Fibroblast of the aortic adventitia (primary cell): ENCODE results near the gene NPHP3. TPM values are rescaled to one million over a fixed set of nuclear protein-coding genes. Genes with fewer than 3 reads are reported as not detected.
A peak's percentile ranks its signal among the peaks of the same experiment; 100 is the strongest.

Source experiments
- DNase-seq: peaks from one replicate; pipeline ENCODE4 v3.0.0-alpha.2; 2010; ENCODE audit warnings: low read depth
- H3K4me3 ChIP-seq: 2 replicates; pipeline ENCODE4 v1.5.1; 2011; ENCODE audit warnings: low read depth, mild to moderate bottlenecking, control low read depth, low read length, moderate library complexity
- CTCF ChIP-seq: IDR thresholded peaks from 2 replicates; pipeline ENCODE4 v1.5.1; 2011; ENCODE audit warnings: mild to moderate bottlenecking, low read length, control low read depth, inconsistent platforms; ENCODE audit not compliant: insufficient read depth
- total RNA-seq: library from RNA; depleted of rRNA; stranded (reverse); fragments of >200 nt; gene quantifications from 2 replicates; pipeline ENCODE4 v1.2.3, GENCODE V29; 2012; ENCODE audit warnings: low replicate concordance

Gene NPHP3
- total RNA-seq, 1 donor: 33.2 TPM

DNA sequence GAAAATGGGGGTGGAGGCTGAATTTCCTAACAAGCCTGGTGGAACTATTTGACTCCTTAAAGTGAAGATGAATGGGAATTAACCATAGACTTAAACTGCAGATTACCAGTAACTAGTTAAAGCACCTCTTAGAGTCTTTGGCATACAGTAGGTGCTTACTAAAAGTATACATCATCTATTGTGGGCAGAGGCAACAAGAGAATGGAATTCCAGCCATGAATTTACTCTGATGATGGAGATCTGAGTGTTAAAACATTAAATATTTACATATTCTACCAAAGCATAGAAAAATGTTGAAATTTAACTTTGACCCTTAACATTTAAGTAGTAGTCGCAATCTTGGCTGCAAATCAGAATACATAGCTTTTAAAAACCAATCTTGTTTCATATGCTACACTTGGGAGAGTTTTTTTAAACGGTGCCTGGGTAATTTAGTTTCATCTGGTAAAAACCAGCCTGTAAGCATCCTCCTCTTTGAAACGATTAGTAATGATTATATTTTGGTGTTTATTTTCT is 56.9 kb downstream of the NPHP3 start:
- no peak for TF ChIP-seq CTCF
- no peak for DNase-seq
- no peak overlapping the region for H3K4me3 ChIP-seq

GRCh38 chr3:132662212-132662611 is 60.0 kb downstream of the NPHP3 start:
- H3K4me3 ChIP-seq: no peak overlapping the region
- DNase-seq: no peak

GRCh38 chr3:132661101-132661500 is 61.1 kb downstream of the NPHP3 start:
- peak overlapping the region; percentile 88 for H3K4me3 ChIP-seq
- DNase-seq: no peak
- no peak for TF ChIP-seq CTCF

More at GRCh38 chr3:132662212-132662611, 60.0 kb downstream of the NPHP3 start:
- no peak for TF ChIP-seq CTCF

- DNase-seq: no peak
- H3K4me3 ChIP-seq: peak overlapping the region; percentile 88
- no peak for TF ChIP-seq CTCF
Measured at GRCh38 chr3:132660811-132661070, 61.5 kb downstream of the NPHP3 start.

DNA sequence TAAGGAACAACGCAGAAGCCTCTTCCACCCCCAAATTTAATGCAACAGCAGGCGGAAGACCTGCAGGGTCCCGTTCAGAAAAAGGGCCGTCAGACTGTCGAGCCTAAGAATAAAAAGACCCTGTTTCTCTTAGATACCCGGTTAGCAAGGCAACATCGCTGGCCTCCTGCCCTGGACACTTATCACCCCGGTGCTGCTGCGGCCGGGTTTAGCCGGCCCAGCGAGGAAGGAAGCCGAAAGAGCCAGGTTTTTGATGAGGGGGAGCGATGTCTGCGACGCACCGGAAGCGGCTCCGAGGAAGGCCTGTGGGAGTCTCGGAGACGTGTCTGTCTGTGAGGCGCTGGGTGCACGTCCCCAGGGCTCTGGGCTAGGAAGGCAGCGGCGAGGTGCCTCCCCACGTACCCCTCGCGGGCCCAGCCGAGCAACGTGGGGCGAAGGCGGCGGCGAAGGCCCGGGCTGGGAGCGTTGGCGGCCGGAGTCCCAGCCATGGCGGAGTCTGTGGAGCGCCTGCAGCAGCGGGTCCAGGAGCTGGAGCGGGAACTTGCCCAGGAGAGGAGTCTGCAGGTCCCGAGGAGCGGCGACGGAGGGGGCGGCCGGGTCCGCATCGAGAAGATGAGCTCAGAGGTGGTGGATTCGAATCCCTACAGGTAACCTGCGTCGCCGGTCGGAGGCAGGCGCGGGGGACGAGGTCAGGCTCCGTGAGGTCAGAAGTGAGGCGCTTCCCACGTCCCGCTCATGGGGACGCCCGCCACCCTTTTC is 62.0 kb downstream of the NPHP3 start, which contains the start of gene UBA5:
Gene UBA5, plus strand, starts transcription at position 278 of the 759 bp plus-strand sequence. Its CDS starts 209 bp downstream, at position 487.
- no peak for TF ChIP-seq CTCF
- DNase-seq: peak; percentile 67
- peak within 1 kb of the TSS; percentile 88 for H3K4me3 ChIP-seq

DNA sequence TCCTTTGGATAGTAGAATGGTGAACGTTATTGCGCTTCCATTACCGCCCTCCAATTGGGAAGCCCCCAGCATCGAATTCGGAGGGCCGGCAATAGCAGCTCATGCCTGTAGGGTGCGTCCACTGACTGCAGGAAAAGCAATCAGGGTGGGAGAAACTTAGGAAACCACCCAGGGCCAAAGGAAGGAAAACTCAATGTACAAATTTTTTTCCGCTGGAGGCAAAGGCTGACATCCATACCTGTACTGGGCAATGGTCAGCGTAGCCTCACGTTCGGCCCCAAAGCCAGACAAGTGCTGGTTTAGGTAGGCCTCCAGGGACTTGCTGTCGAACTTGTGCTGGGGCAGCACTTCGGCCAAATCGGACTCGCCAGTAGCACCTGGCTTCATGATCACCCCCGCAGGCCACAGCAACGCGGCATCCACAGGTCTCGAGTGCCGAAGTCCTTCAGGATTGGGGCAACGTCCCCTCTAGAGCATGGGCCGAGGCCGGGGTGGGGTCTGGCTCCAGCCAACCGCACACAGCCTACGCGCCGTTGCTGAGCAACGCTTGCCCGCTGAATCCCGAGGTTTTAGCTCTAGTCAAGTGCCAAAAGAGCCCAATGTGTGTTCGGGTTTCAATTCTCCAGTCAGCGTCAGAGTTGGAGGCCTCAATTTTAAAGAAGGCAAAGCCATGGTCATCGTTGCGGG is 62.7 kb downstream of the NPHP3 start, which contains the start of gene ACAD11:
Gene ACAD11, minus strand, starts transcription at position 445 of the 687 bp plus-strand sequence. Its CDS starts 58 bp downstream, at position 387.
- peak within 1 kb of the TSS; percentile 88 for H3K4me3 ChIP-seq
- peak; percentile 89 for TF ChIP-seq CTCF
- DNase-seq: peak; percentile 75
